ENCODE results near the gene PRDM13. TPM values are rescaled to one million over a fixed set of nuclear protein-coding genes. Genes with fewer than 3 reads are reported as not detected.

The PRDM13 gene
- total and polyA plus RNA-seq, 10 of the 15 experiments (the other 5 are each of a cell fraction or from before 2014, with no cell fraction given): 0.02 to 0.15 (median 0.03) TPM; not detected in 6

DNA sequence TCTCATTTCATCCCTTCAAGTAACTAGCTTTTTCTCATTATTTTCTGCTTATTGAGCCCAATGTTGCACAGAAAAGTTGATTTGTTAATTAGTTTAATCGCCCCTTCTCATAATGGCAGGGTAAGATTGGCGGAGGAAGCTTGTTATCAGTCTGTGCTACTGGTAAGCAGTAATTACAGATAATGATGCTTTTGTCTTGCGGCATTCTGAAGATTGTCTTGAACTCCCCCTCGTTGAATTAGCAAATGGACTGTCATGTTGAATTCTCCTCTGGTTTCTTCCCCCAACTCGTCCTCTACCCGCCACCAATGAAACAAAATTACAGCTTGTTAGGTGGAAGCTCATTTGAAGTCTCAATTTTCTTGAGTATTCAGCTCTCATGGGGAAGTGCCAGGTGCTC, 39.4 kb downstream of the PRDM13 start:
- Histone ChIP-seq H3K27me3 (replicated peaks in 1 of 2; ENCODE audit: control insufficient read depth in 2 of 2, insufficient read depth in 2 of 2, low read length in 1 of 2) (no peaks in the 10 kb centered on the region), H3K27ac (ENCODE audit: control insufficient read depth, insufficient read depth) (no peak overlapping the region), H3K79me2 (ENCODE audit: control insufficient read depth, insufficient read depth, low read length) (no peaks in the 10 kb centered on the region), H3K4me2 (ENCODE audit: control insufficient read depth, insufficient read depth) (no peak overlapping the region), H3K9ac (ENCODE audit: control insufficient read depth, insufficient read depth, low read length) (no peak overlapping the region), H4K20me1 (ENCODE audit: control insufficient read depth, insufficient read depth) (no peaks in the 10 kb centered on the region), H3K4me3 (no peak overlapping the region), H2AFZ (ENCODE audit: control insufficient read depth, low read depth, low read length) (no peak overlapping the region), H3K36me3 (ENCODE audit: control insufficient read depth in 2 of 2, insufficient read depth in 2 of 2, low read length in 1 of 2) (no peaks in the 10 kb centered on the region), H3K4me1 (ENCODE audit: control insufficient read depth, insufficient read depth, low read length) (no peaks in the 10 kb centered on the region), H3K9me3 (replicated peaks; ENCODE audit: control insufficient read depth, insufficient read depth, low read length) (no peaks in the 10 kb centered on the region)
- no peak for ATAC-seq
- RAD21 ChIA-PET (ENCODE audit: unreplicated experiment): no interaction called here
- SMC1A ChIA-PET (ENCODE audit: uncharacterized antibody, unreplicated experiment): interaction anchor here (0.7 to 1.2 kb wide), 4 partner anchors 11 to 57 kb away, joined by 3 to 4 read pairs (median 3); no protein-coding TSS in a partner anchor
- POLR2A ChIA-PET: no interaction called here
- no TSS peak for BruUV-seq (replicated peaks)
- in situ Hi-C loops (cut with MboI): no loop called here
- CTCF ChIA-PET: interaction anchor here (1.1 kb wide), 1 partner anchor 316 kb away, joined by 3 read pairs; no protein-coding TSS in a partner anchor
- no peak for TF ChIP-seq TCF3 (IDR thresholded peaks at IDR 0.05; ENCODE audit: borderline replicate concordance, insufficient read depth, low read depth, low read length)
- TF ChIP-seq HCFC1 (IDR thresholded peaks at IDR 0.05; ENCODE audit: low read length): no peak
- TF ChIP-seq PRDM15 (CRISPR knock-in tag; IDR thresholded peaks at IDR 0.05): no peak
- TF ChIP-seq MEF2A (IDR thresholded peaks at IDR 0.05; ENCODE audit: insufficient read depth, low read depth, low read length): no peak
- no peak for TF ChIP-seq BCL3 (IDR thresholded peaks at IDR 0.05; ENCODE audit: borderline replicate concordance, insufficient read depth, low read depth, low read length, poor library complexity, severe bottlenecking)
- no peak for TF ChIP-seq PAX5 (IDR thresholded peaks at IDR 0.05; ENCODE audit: borderline replicate concordance, low read depth, low read length)
- TF ChIP-seq TBL1XR1 (IDR thresholded peaks at IDR 0.05; ENCODE audit: low read depth, low read length): no peak
- TF ChIP-seq ZBTB11 (CRISPR knock-in tag; IDR thresholded peaks at IDR 0.05): no peak
- no peak for TF ChIP-seq PKNOX1 (IDR thresholded peaks at IDR 0.05)
- TF ChIP-seq CBX5 (IDR thresholded peaks at IDR 0.05; ENCODE audit: low read depth): no peak
- FAIRE-seq: no peak
- DNase-seq (ENCODE audit: low read depth, low spot score): no peak
- 32% methylated on average over 6 of the region's 6 CpGs for WGBS (ENCODE audit: insufficient coverage, insufficient replicate concordance, low lambda C conversion rate, missing lambda C conversion rate)
- intact Hi-C loops (cut with micrococcal nuclease; ENCODE audit: unreplicated experiment): no loop called here

Data from GM12878 (cell line).